Osteocyte (in vitro differentiated cells): ENCODE results near the gene CTRB2. TPM values are rescaled to one million over a fixed set of nuclear protein-coding genes. Genes with fewer than 3 reads are reported as not detected.

Source experiments
- DNase-seq: peaks from one replicate; pipeline ENCODE4 v3.0.0; 2021; ENCODE audit warnings: mixed read lengths; ENCODE audit not compliant: unreplicated experiment; ENCODE audit errors: extremely low spot score
- H3K27ac Mint-ChIP-seq: one replicate; pipeline ENCODE4 v1.8.0; 2021; ENCODE audit warnings: mild to moderate bottlenecking, mixed read lengths; ENCODE audit not compliant: unreplicated experiment
- H3K27me3 Mint-ChIP-seq: one replicate; pipeline ENCODE4 v1.8.0; 2021; ENCODE audit warnings: mixed read lengths; ENCODE audit not compliant: unreplicated experiment
- H3K36me3 Mint-ChIP-seq: one replicate; pipeline ENCODE4 v1.8.0; 2021; ENCODE audit warnings: mixed read lengths; ENCODE audit not compliant: unreplicated experiment
- H3K4me1 Mint-ChIP-seq: one replicate; pipeline ENCODE4 v1.8.0; 2021; ENCODE audit warnings: mixed read lengths; ENCODE audit not compliant: unreplicated experiment
- H3K4me3 Mint-ChIP-seq: one replicate; pipeline ENCODE4 v1.8.0; 2021; ENCODE audit warnings: mild to moderate bottlenecking, moderate library complexity, mixed read lengths; ENCODE audit not compliant: unreplicated experiment
- H3K9me3 Mint-ChIP-seq: one replicate; pipeline ENCODE4 v1.8.0; 2021; ENCODE audit warnings: mixed read lengths; ENCODE audit not compliant: unreplicated experiment
- CTCF ChIP-seq: fragments of 200-600 bp; sonication (generic); IDR thresholded peaks from 2 replicates; pipeline ENCODE4 v1.5.0; 2021; ENCODE audit warnings: antibody characterized with exemption, mild to moderate bottlenecking, moderate library complexity
- long read RNA-seq: library from polyadenylated mRNA; unstranded; transcript quantifications from one replicate; pipeline ENCODE4 v2.0.0, GENCODE V29; 2021
- total RNA-seq: library from RNA; stranded (reverse); gene quantifications from 2 replicates; pipeline ENCODE4 v1.2.1, GENCODE V29; 2021

Gene CTRB2
- total RNA-seq: not detected in 2 replicates
- long read RNA-seq: 0 reads

DNA sequence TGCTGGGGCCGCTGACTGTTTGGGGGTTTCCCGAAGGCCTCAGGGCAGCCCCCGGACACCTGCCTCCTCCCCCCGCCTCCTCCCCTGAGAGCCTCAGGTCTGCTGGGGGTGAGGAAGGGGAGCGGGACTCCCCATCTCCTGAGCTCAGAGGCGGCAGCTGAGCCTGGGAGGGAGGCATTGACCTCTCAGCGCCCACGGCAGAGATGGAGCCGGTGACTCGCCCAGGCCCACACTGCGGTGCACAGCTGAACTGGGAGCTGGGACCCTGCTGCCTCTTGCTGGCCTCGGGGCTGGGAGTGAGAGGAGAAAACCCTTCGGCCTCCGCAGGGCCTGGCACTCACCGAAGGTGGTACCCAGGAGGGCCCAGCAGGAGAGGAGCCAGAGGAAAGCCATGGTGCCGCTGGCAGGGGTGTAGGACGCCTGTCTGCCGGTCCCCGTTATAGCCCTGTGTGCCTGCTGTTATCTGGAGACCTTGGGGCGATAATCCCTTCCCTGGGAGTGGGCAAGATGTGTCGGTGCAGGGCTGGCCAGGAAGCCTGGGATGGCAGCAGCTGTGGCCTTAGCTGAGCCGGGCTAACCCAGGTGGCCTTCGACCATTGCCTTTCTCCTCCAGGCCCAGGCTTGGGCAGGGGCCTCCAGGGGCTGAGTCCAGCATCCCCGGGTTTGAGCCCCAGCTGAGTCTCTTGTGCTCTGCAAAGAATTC, at the start of gene CTRB2:
Gene CTRB2, minus strand, starts transcription at position 413 of the 703 bp plus-strand sequence. Its CDS starts 20 bp downstream, at position 393.
- Mint-ChIP-seq H3K27me3 (no peaks in the 10 kb centered on the region), H3K4me1 (no peaks in the 10 kb centered on the region), H3K36me3 (no peaks in the 10 kb centered on the region), H3K9me3 (no peaks in the 10 kb centered on the region), H3K4me3 (no peak within 1 kb of the TSS), H3K27ac (no peak within 1 kb of the TSS)
- no peak for TF ChIP-seq CTCF
- DNase-seq: no peak

GRCh38 chr16:75256059-75256571, 49.2 kb upstream of the CTRB2 start:
- TF ChIP-seq CTCF: no peak
- Mint-ChIP-seq H3K9me3 (no peaks in the 10 kb centered on the region), H3K36me3 (peaks cover 4% of the 10 kb centered on the region), H3K4me3 (no peak overlapping the region), H3K27ac (peak overlapping the region; percentile 94), H3K27me3 (no peaks in the 10 kb centered on the region), H3K4me1 (peaks cover 84% of the 10 kb centered on the region)
- DNase-seq: no peak

DNA sequence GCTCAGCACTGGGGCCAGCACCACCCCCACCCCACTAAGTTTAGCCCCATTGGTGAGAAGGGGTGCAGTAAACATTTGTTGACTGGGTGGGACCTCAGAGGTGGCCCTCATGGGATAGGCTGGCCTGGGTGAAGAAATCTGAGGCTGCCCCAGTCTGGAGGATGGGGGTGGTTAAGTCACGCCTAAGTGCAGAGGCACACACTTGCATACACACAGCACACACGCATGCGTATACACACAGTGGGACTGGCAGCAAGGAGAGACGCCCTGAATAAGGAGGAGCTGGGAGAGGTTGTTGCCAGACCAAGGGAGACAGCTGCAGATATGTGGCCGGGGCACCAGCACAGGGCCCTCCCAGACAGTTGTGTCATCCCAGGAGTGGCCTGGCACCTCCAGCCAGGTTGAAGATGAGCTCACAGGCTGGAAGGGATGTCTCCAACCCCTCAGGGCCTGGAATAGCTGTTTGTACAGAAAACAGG, 47.4 kb upstream of the CTRB2 start:
- no peak for DNase-seq
- no peaks in the 10 kb centered on the region for H3K27me3 Mint-ChIP-seq
- no peak overlapping the region for H3K4me3 Mint-ChIP-seq
- no peaks in the 10 kb centered on the region for H3K36me3 Mint-ChIP-seq
- no peak for TF ChIP-seq CTCF
- peak overlapping the region; percentile 94 for H3K27ac Mint-ChIP-seq
- no peaks in the 10 kb centered on the region for H3K9me3 Mint-ChIP-seq
- H3K4me1 Mint-ChIP-seq: peaks cover 89% of the 10 kb centered on the region

- peak; percentile 85 for DNase-seq
- Mint-ChIP-seq H3K4me1 (peaks cover 89% of the 10 kb centered on the region), H3K4me3 (peak overlapping the region; percentile 48), H3K36me3 (no peaks in the 10 kb centered on the region), H3K27me3 (no peaks in the 10 kb centered on the region), H3K9me3 (no peaks in the 10 kb centered on the region), H3K27ac (peak overlapping the region; percentile 94)
- no peak for TF ChIP-seq CTCF
These were observed 46.3 kb upstream of the CTRB2 start for GRCh38 chr16:75252946-75253911.
